ENCODE measurements around the gene RNPS1.
"Not testable (repeated sequence)": the region's sequence is repeated elsewhere in the genome, so short reads cannot be mapped to it uniquely, and the experiment has no call there.

RNPS1 gene

DNA sequence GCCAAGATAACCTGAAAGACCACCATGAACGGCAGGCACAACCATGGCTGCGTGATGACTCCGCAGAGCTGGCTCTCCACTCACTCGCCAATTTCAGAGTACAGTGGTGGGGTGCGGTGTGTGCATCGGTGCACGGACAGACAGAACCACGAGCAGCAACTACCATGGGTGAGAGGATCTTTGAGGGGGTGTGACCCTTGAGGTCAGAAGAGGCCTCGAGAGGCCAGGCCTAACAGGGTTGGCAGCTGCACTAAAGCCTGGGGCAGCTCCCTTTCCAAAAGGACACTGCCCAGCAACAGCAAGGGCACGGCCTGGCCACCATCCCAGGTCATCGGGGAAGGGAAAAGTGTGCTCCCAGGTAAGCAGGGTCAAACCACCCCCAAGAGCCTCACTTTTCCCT is 14.6 kb downstream of the RNPS1 start:
- no peak for DNase-seq

DNA sequence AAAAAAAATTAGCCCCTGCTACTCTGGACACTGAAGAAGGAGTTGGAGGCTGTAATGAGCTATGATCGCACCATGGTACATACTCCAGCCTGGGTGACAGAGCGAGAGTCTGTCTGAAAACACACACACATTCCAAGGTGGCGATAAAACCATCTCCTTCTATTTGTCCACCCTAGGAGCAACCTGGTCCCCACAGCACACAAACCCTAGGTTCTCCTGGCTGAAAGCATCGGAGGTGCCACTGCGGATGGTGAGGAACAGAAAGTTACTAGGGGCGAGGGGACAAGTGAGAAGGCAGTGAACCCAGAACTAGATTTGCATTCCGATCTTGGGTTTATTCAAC is 15.1 kb downstream of the RNPS1 start:
- DNase-seq: no peak

DNA sequence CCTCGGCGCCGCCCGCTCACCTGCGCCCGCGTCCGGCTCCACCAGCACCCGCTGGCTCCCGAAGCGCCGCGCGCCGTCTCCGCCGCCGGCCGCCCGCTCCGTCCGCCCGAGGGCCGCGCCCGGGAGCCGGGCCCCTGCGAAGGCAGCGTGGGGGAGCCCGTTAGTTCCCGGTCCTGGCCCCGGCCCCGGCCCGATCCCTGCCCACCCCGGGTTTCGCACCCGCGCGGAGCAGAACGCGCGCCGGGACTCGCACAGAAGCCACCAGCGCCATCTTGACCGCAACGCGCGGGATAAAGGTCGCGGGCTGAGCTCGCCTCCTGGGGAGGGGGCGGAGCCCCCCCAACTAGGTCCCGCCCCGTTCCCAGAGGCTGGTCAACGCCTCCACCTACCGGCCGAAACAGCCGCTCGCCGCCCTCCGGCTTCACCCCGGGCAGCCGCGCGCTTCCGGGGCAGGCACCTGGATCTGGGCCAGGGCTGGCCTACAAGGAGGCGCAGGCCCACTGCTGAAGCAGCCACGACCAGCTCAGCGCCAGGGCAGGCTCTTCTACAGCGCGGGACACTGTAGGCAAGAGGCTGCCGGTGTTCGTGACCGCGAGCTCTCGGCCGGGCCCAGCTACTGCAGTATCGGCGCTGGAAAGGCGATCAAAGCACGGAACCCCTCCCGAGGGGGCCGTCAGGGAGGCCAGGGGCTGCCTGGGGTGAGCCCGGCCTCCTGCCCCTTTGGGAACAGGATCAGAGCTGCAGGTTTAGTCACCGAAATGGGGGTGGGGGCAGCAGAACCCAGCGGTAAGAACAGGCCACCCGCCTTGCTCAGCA is 16.4 kb downstream of the RNPS1 start, which contains the start of gene ECI1:
Gene ECI1 (minus strand): TSS at position 292 of the 816 bp plus-strand sequence. CDS start 21 bp downstream, at position 271.
- peak; percentile 67 for DNase-seq

DNA sequence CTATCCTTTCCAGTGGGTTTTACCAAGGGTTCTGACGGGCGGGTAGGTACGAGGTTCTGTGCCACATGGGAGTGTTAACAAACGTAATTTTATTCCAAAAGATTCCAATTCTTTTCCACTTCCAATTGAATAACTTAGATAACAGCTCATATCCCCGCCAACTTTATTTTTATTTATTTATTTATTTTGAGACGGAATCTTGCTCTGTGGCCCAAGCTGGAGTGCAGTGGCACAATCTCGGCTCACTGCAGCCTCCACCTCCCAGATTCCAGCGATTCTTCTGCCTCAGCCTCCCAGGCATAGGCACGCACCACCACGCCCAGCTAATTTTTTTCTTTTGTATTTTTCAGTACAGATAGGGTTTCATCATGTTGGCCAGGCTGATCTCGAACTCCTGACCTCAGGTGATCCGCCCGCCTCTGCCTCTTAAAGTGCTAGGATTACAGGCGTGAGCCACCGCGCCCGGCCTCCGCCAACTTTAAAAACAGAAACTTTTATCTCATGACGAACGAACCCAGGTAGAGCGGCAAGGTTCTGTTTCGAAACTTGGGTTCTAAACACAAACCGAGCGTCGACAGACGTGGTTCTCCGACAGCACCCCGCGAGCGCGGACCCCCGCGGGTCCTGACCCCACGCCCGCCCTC is 17.2 kb downstream of the RNPS1 start:
- no peak for DNase-seq

GRCh38 chr16:2246301-2246885 is 21.5 kb downstream of the RNPS1 start:
- DNase-seq: no peak

DNA sequence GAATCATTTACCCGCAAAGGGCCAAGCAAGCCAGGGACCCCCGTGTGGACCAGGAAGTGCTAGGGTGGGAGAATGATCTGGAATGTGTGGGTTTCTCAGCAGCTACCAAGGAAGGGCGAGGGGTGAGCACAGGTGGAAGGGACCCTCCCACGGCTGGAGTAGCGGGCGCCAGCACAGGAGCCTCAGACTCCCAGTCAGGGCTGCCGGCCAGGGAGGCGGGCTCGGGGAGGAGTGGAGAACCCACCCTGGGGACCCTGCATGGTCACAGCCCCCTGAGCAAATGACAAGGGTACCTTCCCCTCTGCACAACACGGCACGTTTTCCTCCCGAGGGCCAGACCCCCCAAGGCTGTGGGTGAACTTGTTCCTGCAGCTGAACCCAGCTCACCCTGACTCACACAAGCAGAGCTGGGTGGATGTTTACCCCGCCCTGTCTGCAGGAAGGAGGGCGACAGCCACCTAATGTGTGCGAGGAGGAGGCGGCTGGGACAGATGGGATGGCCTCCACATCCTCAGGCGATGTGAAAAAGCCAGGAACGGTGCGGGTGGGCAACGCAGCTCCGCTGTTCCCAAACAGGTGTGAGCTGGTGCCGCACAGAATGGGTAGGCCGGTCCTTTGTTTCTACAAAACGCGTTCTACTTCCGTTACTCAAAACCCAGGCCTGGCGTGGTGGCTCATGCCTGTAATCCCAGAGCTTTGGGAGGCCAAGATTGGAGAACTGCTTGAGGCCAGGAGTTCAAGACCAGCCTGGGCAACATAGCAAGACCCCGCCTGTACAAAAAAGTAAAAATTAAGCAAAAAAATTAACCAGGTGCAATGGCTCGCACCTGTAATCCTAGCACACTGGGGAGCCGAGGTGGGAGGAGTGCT is 22.8 kb downstream of the RNPS1 start:
- DNase-seq: no peak

GRCh38 chr16:2244301-2244700 is 23.6 kb downstream of the RNPS1 start:
- no peak for DNase-seq

GRCh38 chr16:2243781-2244180 is 24.1 kb downstream of the RNPS1 start:
- no peak for DNase-seq

DNA sequence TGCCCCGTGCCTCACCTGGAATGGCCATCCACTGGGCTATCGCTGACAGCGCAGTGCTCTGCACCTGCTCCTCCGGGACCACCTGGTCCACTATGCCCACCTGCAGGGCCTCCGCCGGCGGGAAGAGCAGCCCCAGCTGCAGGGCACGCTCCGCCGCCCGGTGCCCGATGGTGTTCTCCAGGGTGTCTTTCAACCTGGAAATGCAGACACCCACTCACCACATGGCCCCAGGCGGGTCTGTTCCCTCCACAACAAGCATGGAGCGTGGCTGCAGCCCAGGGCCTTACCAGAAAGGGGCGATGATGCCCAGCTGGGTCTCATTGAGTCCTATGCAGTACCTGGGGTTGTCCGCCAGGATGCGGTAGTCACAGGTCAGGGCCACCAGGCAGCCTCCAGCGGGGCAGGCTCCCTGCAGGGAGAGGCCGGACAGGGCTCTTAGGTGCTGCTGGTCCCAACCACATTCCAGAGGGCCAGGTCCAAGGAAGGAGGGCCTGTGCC is 24.8 kb downstream of the RNPS1 start:
- DNase-seq: no peak

GRCh38 chr16:2242598-2242997 is 25.3 kb downstream of the RNPS1 start:
- no peak for DNase-seq

GRCh38 chr16:2240331-2240730 is 27.6 kb downstream of the RNPS1 start:
- DNase-seq: not testable (repeated sequence)

DNA sequence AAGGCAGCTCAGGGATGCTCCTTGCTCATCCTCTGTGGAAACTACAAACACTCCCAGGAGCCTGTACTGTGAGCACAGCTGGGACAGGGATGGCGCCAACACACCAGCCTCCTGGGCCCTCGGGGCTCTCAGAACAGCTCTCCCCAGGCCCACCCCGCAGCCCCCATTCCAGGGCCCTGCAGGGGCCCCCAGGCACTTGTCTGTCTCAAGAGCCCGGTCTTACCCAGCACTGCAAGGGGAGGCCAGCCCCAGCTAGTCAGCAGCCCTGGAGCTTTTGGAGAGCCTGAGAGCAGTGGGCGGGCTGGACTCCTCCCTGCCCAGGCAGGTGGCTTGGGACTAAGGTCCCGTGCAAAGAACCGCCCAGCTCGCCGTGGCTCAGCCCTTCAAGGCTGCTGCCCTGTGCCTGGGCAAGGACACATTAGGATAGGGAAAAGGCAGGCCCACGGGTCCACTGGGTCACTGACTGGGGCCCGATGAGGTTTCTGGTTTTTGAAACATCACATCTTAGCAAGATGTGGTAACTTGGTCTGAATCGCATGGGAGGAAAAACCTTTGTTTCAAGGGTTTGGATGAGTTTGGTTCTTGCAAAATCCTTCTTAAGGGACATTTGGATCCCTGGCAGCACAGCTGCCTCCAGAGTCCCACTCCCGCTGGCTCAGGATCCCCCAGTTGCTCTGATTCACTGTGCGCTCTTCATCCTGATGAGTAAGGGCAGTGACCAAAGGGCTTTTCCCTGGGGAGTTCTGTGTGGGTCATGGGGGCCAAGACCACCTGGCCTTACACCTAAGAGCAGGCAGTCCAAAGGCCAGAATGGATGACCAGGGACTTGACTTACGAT is 28.9 kb downstream of the RNPS1 start:
- DNase-seq: no peak

DNA sequence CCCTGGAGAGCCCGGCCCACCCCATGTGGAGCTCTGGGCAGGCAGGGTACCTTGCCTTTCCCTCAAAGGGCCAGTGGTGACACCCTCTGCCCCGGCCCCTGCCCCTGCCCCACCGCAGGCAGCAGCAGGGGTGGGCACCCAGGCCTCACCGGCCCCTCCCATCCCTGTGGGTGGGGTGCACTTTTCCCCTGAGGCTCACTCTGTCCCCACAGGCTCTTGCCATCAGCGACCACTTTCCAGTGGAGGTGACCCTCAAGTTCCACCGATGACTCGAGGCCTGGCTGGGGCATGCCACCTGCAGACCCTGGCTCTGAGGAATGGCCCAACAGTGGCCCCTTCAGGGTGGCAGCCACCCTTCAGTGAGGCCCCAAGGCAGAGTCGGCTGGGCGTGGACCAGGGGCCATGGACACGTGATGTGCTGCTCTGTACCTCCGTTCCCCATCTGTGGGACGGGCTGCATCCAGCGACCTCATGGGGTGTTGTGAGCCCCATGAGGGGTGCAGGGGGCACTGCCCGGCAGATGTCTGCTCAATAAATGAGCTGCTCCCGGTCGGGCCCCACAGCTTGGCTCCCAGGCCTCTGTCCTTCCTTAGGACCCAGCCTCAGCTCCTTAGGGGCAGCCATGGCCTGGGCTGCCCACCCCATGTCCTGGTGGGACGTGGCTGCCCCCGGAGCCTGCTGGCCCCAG is 29.6 kb downstream of the RNPS1 start:
- DNase-seq: no peak

- DNase-seq: no peak
Observed at GRCh38 chr16:2237493-2238149, 30.3 kb downstream of the RNPS1 start.

- no peak for DNase-seq
Observed at GRCh38 chr16:2237102-2237482, 30.8 kb downstream of the RNPS1 start.

- DNase-seq: no peak
Observed at GRCh38 chr16:2236337-2237101, 31.4 kb downstream of the RNPS1 start, which contains the start of gene DNASE1L2. DNASE1L2 (plus strand) TSS chr16:2236444; CDS start chr16:2236817, 373 bp downstream.

DNA sequence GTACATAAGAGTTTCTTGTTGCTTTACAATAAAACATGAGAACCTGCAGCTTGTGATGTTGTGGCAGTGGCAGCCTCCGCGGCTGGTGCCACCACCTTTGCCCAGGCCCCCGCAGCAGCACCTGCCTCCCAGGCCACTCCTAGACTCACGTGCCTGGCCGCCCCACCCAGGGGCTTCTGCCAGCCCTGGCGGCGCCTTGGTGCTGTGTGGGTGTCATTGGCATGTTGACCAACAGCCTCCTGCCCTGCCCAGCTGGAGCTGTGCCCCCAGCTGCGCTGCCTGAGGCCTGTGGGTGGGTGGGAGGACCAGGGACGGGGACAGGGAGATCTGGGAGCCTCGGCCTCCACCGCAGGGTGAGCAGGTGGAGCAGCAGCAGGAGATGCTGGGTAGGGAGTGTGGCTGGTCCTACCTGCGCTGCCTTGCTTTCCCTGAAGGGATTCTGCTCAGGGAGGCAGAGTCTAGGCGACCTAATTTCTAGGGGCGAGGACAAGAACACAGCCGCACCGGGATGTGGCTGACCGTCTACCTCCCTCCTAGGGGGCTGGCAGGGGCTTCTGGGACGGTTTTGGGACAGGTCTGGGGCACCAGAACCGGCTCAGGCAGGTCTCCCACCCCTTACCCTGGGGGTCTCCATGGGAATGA is 32.1 kb downstream of the RNPS1 start:
- DNase-seq: no peak

DNA sequence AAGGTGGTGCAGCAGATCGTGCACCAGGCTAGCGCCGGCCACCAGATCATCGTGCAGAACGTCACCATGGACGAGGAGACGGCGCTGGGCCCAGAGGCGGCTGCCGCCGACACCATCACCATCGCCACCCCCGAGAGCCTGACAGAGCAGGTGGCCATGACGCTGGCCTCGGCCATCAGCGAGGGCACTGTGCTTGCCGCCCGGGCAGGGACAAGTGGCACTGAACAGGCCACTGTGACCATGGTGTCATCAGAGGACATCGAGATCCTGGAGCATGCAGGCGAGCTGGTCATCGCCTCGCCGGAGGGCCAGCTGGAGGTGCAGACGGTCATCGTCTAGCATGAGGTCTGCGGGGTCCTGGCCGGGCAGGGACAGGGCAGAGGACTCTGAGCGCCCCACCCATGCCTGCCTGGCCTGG is 32.7 kb downstream of the RNPS1 start:
- no peak for DNase-seq

GRCh38 chr16:2234813-2235170 is 33.1 kb downstream of the RNPS1 start:
- DNase-seq: no peak
